ENCODE results near the gene GAMT.

GAMT gene

DNA sequence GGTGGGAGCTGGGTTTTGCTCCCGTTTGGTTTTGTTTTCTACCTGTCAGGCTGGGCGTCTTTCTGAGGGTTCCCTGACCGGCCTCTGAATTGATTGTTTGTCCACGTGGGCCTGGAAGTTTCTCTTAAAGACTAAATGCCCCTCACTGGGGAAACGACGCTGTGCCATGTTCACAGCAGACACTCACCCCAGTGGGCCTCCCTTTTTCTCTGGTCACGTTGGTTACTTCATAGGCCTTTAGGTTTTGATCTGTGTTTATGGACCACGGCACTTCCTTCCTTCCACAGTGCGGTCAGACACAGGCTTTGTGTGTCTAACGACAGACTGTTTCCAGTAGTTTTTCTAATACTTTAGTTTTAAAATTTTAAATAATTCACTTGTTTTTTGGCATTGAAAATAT is 37.7 kb downstream of the GAMT start:
- Histone ChIP-seq H3K27ac (no peak overlapping the region), H3K27me3 (replicated peaks) (no peaks in the 10 kb centered on the region), H3K36me3 (replicated peaks) (peaks cover 50% of the 10 kb centered on the region), H3K4me3 (ENCODE audit: low read depth, low read length) (no peak overlapping the region)
- in situ Hi-C loops (cut with HindIII; ENCODE audit: low pct_ligation_motif_present, low sequenced_read_pairs), result no loop called here
- no peak for DNase-seq
- TF ChIP-seq CTCF (IDR thresholded peaks at IDR 0.05; ENCODE audit: low read depth, low read length, missing control alignments), result no peak

- Histone ChIP-seq H3K4me3 (ENCODE audit: low read depth, low read length) (no peak overlapping the region), H3K36me3 (replicated peaks) (peaks cover 47% of the 10 kb centered on the region), H3K27me3 (replicated peaks) (no peaks in the 10 kb centered on the region), H3K27ac (peak overlapping the region; percentile 85)
- no peak for DNase-seq
- TF ChIP-seq CTCF (IDR thresholded peaks at IDR 0.05; ENCODE audit: low read depth, low read length, missing control alignments), result no peak
- in situ Hi-C loops (cut with HindIII; ENCODE audit: low pct_ligation_motif_present, low sequenced_read_pairs), result no loop called here
These were observed 38.7 kb downstream of the GAMT start for GRCh38 chr19:1362387-1363257.

GRCh38 chr19:1361601-1362386 is 39.5 kb downstream of the GAMT start:
- Histone ChIP-seq H3K27ac (peak overlapping the region; percentile 85), H3K4me3 (ENCODE audit: low read depth, low read length) (peak overlapping the region; percentile 47), H3K36me3 (replicated peaks) (peaks cover 41% of the 10 kb centered on the region), H3K27me3 (replicated peaks) (no peaks in the 10 kb centered on the region)
- DNase-seq, result peak; percentile 69
- in situ Hi-C loops (cut with HindIII; ENCODE audit: low pct_ligation_motif_present, low sequenced_read_pairs), result no loop called here
- TF ChIP-seq CTCF (IDR thresholded peaks at IDR 0.05; ENCODE audit: low read depth, low read length, missing control alignments), result no peak

- Histone ChIP-seq H3K27me3 (replicated peaks) (no peaks in the 10 kb centered on the region), H3K27ac (peak overlapping the region; percentile 85), H3K36me3 (replicated peaks) (peaks cover 35% of the 10 kb centered on the region), H3K4me3 (ENCODE audit: low read depth, low read length) (peak overlapping the region; percentile 47)
- DNase-seq, result peak; percentile 49
- in situ Hi-C loops (cut with HindIII; ENCODE audit: low pct_ligation_motif_present, low sequenced_read_pairs), result no loop called here
- no peak for TF ChIP-seq CTCF (IDR thresholded peaks at IDR 0.05; ENCODE audit: low read depth, low read length, missing control alignments)
These were observed 40.4 kb downstream of the GAMT start for GRCh38 chr19:1360818-1361461.

GRCh38 chr19:1360126-1360817 is 41.1 kb downstream of the GAMT start:
- Histone ChIP-seq H3K27me3 (replicated peaks) (no peaks in the 10 kb centered on the region), H3K36me3 (replicated peaks) (peaks cover 31% of the 10 kb centered on the region), H3K4me3 (ENCODE audit: low read depth, low read length) (peak overlapping the region; percentile 47), H3K27ac (peak overlapping the region; percentile 85)
- TF ChIP-seq CTCF (IDR thresholded peaks at IDR 0.05; ENCODE audit: low read depth, low read length, missing control alignments), result no peak
- in situ Hi-C loops (cut with HindIII; ENCODE audit: low pct_ligation_motif_present, low sequenced_read_pairs), result no loop called here
- DNase-seq, result no peak

All from brain microvascular endothelial cell (primary cell).